Stimulated activated naive CD8-positive, alpha-beta T cell treated with anti-CD3 and anti-CD28 coated beads, Interleukin-15, Interleukin-2, amounts not matched to agents 100 U/mL and 50 U/mL, for 24 hours (primary cell): Measurements from ENCODE around the gene VEPH1.

ENCODE experiments used
- ATAC-seq: fragments of 150-1000 bp; cut with Tn5 transposase; one replicate; pipeline ENCODE4 v1.10.0; 2021
- DNase-seq: peaks from one replicate; pipeline ENCODE4 v3.0.0; 2021

The VEPH1 gene

DNA sequence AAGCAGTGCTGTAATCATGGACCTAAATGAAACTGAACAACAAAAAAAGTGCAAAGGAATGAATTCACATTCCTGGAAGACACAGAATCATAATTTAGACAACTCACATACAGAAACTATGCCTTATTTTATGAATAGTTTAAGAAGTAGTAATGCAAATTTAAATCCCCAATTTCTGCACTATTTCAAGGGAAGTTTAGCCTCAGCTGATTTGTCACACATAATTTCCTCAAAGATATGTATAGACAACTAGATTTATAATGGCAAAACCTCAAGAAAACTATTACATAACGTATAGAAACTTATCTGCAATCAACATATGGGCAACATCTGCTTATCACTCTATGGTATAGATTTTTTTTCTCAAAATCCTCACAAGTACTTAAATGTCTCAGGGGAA is 74.4 kb downstream of the VEPH1 start:
- ATAC-seq (no peak), DNase-seq (no peak)

DNA sequence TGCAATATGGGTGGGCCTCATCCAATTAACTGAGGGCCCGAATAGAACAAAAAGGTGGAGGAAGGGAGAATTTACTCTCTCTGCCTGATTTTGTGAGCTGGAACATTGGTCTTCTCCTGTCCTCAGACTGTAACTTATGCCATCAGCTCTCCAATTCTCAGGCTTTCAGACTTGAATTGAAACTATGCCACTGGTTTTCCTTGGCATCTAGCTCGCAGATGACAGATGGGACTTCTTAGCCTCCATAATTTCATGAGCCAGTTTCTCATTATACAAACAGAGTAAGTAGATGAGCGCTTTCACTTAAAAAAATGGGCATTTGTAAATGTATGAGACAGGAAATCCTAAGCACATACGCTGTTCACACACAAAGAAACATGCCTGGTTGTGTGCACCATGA is 75.3 kb downstream of the VEPH1 start:
- DNase-seq (no peak), ATAC-seq (no peak)

DNA sequence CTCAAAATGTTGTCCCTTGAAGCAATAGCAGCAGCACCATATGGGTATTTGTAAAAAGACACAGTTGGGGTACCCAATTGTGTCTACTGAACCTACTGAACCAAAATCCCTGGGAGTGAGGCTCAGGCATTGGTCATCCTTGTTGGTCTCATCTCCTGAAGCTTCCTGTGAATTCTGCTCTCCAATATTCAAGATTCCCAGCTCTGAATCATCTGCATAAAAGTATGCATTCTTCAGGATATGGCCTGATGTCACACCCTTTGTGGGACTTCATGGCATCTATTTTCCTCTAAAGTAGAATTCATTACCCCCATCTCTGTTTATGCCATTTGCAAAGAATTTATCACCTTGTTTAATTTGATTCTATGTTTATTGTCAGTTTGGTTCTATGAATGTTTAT is 79.9 kb downstream of the VEPH1 start:
- ATAC-seq (no peak), DNase-seq (no peak)

DNA sequence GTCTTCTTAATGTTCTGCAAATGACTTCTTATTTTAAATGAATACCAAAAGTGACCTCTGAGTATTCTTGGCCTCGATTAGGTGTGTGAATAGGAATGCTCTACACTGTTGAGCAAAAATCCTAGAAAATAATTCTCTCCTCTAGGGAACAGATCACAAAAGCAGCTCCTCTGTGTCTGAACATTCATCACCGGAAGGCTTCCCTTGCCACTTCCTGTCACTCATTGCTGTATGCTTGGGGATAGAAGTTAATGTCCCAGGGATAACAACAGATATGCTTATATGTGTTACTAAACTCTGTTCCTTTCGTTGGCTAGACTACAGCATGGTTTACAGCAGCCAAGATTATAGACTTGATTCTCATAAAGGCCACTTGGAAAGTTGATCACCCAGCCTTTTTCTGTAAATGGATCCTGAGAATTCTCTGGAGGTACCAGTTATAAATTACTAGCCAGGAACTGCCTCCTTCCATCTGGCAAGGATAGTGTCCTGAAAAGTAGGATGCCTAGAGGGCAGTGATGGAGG is 82.5 kb downstream of the VEPH1 start:
- DNase-seq: no peak
- no peak for ATAC-seq

DNA sequence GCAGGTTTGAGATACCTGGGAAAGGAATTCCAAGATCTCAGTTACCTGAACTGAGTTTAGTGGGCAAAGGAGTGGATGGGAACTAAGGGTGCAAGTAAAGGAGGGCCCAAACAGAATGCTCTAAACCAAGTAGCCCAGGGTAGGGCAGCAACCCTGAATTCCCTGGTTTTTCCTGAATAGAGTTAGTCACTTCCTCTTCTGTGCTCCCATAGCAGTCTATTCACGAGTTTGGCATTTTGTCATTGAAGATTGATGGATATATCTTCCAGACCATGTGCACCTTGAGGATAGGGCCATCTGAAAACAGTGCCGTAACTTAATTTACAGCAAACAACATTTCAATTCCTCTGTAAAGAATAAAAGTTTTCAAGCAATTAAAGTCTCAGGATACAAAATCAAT is 85.1 kb downstream of the VEPH1 start:
- ATAC-seq (no peak), DNase-seq (no peak)

DNA sequence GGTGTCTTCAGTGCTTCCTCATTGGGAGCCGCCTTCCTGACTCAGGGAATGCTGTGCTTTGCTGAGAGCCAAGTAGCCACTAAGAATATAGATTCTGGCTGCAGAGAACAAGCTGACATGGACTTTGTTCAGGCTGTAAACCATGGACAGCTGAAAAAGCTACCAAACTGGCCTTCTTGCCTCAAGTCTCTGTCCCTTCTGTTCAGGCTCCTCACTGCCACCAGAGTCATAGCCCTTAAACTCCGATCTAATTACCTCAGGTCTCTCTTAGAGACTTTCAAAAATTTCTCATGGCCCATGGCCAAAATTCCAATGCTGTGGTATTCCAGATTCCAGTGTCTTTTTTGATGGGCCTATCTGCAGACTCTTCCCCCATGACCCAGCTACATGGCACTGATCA is 86.0 kb downstream of the VEPH1 start:
- no peak for ATAC-seq
- no peak for DNase-seq

DNA sequence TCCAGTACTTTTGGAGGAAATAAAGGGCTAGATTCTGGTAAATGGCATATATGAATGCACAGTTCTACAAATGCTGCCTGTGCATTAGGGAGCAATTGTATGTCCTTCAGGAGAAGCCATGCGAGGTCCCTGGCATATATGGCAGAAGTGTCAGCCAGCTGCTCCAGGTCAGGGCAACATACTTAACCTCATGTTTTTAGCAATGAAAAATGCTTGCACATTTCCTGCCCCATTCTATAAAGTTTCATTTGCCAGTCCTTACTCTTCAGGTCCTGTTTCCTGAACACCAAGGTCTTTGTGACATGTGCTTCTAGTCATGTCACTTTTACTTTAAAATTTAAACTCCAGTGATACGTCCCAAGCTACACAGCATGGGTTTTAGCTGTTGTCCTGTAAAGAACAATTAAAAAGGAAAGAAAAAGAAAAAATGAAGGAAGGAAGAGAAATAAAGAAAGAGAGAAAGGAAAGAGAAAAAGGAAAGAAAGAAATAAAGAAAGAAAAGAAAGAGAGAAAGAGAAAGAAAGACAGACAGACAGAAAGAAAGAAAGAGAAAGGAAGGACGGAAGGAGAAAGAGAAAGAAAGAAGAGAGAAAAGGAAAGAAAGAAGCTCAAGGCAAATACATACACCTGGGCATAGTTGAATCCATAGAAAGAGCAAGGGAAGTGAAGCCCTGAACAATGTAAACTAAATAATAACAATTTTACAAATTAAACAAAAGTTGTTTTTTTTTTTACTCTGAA is 86.7 kb downstream of the VEPH1 start:
- ATAC-seq (no peak), DNase-seq (no peak)

DNA sequence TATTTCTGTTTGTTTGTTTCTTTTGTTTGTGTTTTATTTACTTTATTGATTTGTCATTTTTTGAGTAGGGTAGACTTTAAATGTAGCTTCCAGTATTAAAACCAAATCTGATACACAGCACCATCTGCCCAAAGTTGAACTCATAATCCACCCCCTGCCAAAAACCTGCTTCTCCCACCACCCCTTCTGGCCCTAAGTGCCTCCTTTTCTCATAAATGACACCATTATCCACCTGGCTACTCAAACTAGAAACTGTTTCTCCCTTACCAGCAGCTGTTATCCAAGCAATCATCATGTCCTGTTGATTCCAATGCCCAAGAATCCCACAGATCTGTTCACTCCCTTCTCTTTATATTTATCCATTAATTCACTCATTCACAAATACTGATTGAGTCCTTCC is 88.4 kb downstream of the VEPH1 start:
- no peak for ATAC-seq
- no peak for DNase-seq

DNA sequence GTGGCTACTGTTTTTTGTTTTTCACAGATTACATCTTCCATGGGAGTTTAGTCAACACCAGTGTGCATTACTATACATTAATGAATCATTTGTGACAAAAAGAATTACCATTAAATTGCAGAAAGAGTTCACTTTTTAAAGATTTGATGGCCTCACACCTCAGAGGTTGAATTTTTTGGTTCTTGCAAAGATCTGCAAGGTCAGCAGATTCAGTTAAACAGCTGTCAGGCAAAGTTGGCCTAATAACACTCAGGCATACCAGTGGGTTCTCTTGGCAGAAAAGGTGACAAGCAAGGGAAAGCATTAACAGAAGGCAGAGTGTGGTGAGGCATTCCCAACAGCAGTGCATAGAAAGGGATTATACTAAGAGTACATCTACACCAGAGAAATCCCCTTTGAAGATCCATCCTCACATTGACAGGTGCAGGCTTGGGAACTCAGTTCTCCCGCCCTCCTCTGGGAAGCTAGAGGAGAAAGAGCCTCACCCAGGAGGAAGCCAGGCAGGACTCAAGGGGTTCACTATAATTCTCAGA is 90.8 kb downstream of the VEPH1 start:
- DNase-seq: no peak
- no peak for ATAC-seq

DNA sequence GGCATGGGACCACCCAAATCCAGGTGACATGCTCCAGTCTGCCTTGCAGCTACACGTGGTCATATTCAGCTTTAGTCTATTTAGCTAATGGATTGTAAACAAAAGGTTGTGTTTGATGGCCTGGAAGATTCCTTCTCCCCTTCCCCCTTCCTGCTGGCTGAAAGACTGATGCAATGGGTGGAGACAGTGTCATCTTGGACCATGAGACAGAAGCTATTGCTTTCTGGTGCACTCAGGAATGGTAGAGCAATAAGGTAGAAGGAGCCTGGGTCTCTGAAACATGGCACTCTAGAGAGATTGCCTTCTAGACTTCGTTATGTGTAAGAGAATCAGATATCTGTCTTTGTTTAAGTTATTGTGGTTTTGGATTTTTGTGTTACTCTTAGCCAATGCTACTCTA is 92.3 kb downstream of the VEPH1 start:
- ATAC-seq (no peak), DNase-seq (no peak)

DNA sequence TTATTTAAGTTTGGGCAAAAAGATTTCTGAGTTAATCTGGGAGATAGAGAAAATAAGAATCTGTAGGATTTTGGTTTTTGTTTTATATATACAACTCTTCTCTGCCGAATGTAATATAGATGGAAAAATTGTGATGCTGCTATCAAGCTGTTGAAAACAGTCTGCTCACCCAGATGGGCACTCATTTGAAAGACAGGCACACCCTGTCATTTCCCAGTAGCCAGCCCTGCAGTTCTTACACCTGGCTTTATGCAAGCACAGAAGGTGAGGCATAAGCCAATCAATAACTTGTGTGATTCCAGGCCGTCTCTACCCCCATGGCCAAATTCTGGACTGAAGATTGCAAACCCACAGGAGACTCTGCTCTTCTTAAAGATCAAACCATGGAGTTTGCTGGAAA is 93.7 kb downstream of the VEPH1 start:
- DNase-seq (no peak), ATAC-seq (no peak)

DNA sequence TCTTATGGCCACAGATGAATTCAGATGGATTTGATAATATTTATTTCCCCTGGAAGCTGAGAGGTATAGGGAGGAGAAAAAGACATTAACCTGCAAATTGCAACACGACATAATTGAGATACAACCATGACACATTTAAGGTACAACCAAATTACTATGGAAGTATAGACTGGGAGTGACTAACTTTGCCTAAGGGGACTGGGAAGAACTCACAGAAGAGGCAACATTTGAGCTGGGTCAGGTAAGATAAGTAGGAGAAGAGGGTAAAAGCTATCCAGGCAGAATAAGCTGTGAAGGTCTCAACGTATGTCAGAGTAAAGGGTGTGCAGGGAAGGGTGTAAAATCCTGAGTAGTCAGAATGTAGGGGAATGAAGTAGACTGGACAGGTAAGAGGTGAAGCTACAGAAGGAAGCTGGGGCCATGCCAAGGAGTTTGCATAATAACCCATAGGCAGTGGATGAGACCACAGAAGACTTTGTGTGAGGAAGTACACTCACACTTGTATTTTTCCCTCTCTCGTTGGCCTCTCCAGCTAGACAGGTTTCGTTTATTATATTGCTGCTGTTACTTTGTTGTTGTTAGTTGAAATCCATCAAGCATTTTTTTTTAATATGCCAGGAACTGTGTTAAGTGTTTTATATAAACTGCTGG is 94.6 kb downstream of the VEPH1 start:
- ATAC-seq (no peak), DNase-seq (no peak)

DNA sequence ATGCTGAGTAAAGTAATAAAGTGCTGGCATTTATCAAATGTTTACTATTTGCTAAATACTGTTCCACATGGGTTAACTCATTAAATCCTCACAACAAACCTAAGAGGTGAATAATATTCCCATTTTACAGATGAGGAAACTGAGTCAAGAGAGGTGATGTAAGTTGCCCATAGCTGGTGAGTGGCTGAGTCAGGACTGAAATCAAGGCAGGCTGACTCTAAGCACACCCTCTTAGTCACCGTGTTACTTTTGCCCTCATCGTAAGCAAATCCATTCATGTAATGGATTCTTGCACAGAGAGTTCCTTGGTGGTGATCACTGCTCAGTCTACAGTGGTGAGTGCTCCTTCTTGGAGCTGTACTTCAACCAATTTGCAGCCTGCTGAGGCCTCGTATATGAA is 95.4 kb downstream of the VEPH1 start:
- no peak for DNase-seq
- no peak for ATAC-seq

DNA sequence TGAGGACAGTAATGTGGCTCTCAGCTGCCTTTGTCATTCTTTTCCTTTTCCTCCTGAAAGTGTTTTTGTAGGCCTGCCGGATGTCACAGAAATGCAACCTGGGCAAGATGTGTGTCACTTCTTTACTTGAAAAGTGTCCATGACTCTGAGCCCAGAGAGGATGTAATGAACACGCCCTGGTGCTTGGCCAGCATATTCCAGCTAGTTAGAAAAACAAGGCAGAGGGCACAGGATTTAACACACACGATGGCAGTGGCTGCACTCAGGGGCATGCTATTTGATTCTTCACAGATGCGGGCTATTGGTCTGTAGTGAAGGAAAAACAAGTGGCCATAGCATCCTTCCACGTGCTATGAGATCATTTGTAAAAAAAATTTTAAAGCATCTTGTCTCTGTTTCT is 96.8 kb downstream of the VEPH1 start:
- ATAC-seq (no peak), DNase-seq (no peak)

DNA sequence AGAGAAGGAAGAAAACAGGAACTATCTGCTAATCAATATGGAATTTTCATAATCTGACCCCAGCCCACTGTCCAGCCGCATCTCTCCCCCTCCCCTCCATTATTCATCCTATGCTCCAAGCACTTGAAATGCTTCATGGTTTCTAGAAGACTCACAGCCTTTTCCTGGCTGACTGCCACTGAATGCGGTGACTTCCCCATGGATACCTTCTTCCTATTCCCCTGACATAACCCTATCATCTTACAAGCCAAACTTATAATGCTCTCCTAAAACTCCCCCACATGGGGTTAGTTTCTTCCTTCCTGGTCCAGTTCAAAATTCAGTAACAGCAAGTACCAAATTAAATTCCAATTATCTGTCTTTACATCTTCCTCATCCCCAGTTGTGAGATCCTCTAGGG is 97.8 kb downstream of the VEPH1 start:
- DNase-seq (no peak), ATAC-seq (no peak)

DNA sequence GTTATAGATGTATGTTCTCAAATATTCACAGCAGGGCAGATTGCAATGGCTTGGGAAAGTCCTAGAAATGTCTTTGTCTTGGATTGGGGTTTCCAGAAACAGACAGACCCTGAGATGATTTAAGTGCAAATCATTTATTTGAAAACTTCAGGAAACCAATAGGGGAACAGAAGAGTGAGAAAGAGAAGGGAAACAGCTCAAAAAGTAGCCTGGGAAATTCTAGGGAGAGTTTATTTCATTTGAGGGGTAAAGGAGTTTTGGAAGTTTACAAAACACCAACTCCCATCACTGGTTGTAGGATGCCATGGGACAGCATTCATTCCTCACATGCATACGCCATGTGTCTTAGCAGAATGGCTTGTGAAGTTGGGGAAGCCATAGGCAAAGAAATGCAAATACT is 98.8 kb downstream of the VEPH1 start:
- no peak for ATAC-seq
- DNase-seq: no peak

DNA sequence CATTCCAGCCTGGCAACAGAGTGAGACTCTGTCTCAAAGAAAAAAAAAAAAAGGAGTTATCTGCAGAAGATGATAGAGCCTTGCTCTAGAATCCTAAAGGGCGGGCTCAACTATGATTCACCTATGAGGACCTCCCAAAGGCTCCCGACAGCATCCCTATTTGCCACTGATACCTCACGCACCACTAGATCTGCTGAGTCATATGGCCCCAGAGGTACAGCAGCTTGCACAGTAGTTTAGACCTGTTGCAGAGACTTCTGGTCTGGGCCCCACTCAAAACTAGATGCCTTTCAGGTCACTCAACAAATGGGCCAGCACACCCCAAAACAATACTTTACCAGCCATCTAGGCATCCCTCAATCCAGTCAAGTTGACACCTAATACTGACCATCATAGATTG is 104.6 kb downstream of the VEPH1 start:
- DNase-seq (no peak), ATAC-seq (no peak)

DNA sequence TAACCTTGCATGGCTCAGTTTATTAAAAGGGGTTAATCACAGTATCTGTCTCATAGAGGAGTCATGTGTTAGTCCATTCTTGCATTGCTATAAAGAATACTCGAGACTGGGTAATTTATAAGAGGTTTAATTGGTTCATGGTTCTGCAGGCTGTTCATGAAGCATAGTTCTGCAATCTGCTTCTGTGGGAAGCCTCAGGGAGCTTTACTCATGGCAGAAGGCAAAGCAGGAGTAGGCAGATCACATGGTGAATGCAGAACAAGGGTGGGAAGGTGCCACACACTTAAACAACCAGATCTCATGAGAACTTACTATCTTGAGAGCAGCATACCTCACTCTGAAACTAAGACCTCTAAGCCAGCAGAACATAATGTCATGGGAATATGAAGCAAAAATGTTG is 108.8 kb downstream of the VEPH1 start:
- DNase-seq (no peak), ATAC-seq (no peak)

DNA sequence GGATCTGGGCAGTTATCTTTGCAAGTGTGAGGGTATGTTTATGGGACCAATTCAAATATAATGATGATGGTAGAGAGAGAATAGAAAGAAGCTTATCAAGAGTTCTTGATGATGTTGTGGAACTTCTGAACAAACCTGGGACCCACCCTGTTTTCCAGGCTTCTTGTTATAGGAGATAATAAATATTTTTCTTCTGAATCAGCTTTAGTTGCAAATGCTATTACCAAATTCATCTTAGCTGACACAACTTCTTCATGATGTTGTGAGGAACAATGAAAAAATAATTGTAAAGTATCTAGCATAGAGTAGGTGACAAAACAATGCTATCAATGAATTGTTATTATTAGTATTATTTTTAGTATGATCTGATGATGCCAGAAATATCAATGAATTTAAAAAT is 110.1 kb downstream of the VEPH1 start:
- no peak for DNase-seq
- no peak for ATAC-seq

DNA sequence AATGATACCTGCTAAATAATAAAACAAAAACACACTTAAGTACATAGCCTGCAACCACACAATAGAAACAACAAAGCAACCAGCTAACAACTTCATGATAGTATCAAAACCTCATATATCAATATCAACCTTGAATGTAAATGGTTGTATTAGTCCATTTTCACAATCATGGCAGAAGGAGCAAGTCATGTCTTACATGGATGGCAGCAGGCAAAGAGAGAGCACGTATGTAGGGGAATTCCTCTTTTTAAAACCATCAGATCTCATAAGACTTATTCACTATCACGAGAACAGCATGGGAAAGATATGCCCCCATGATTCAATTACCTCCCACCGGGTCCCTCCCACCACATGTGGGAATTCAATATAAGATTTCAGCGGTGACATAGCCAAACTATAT is 111.1 kb downstream of the VEPH1 start:
- ATAC-seq (no peak), DNase-seq (no peak)

DNA sequence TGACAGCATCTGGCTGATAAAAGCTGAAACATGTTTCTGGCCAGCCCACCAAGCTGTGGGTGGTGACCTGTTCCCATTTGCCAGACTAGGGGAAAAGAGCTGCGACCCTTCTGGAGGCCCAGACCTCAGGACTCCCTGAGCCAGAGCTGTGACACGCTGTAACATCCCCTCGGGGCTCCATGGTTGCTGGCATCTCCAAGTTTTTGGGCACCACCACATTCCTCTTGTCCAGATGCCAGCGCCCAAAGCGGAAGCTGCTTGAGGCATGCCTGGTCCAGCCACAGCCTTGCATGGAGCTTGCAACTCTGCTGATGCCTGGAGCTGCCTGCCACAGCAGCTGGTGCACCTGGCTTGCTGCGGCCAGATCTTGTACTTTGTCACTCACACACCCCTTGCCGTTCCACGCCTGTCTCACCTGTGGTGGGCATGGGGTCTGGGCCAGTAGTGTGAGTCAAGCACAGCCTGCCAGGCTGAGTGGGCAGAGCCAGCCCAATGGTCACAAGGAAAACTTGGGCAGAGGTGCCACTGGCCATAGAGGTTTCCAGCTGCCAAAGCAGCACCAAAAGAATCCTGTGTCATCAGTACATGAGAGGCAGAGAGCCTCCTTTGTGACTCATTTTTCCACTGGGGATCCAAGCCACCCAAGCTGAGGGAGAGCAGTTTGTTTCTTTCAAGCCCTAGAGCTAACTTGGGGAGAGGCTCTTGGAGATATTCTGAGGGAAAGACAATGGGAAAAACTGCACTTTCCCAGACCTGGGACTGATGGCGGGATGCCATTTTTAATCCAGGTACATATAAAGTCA is 112.3 kb downstream of the VEPH1 start:
- DNase-seq (no peak), ATAC-seq (no peak)

DNA sequence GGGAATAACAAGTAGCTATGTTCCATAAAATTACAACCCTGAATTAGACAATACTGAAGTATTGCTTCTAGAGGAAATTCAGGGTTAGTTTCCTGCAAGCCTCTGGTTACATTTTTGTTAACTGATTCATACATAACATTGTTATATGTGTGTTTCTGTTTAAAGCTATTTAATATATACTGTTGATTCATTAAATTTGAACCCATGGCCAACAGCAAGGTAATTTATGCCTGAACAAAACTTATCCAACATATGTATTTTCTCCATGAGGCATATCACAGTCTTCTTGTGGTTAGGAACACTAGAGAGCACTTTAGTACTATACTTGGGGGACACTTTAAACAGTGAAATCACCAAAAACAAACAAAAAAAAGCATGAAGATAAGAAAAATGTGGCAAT is 114.2 kb downstream of the VEPH1 start:
- DNase-seq: no peak
- ATAC-seq: no peak
